B cell (primary cell): Measurements from ENCODE around the gene PSD4.

Experiments used
- EZH2 ChIP-seq: IDR thresholded peaks from 2 replicates; pipeline ENCODE4 v1.6.1; 2012; ENCODE audit warnings: borderline replicate concordance, low read depth, mild to moderate bottlenecking, moderate library complexity, low read length; ENCODE audit not compliant: insufficient read depth, poor library complexity, severe bottlenecking
- TF ChIP-seq, protein P1 (sequence below): fragments of 200-600 bp; IDR thresholded peaks from one replicate; pipeline ENCODE4 v1.8.0; 2022; ENCODE audit warnings: antibody characterized with exemption, mild to moderate bottlenecking

- TF ChIP-seq, protein P1, sequence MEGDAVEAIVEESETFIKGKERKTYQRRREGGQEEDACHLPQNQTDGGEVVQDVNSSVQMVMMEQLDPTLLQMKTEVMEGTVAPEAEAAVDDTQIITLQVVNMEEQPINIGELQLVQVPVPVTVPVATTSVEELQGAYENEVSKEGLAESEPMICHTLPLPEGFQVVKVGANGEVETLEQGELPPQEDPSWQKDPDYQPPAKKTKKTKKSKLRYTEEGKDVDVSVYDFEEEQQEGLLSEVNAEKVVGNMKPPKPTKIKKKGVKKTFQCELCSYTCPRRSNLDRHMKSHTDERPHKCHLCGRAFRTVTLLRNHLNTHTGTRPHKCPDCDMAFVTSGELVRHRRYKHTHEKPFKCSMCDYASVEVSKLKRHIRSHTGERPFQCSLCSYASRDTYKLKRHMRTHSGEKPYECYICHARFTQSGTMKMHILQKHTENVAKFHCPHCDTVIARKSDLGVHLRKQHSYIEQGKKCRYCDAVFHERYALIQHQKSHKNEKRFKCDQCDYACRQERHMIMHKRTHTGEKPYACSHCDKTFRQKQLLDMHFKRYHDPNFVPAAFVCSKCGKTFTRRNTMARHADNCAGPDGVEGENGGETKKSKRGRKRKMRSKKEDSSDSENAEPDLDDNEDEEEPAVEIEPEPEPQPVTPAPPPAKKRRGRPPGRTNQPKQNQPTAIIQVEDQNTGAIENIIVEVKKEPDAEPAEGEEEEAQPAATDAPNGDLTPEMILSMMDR, result no peak
- no peak for TF ChIP-seq EZH2
These were observed 42.2 kb upstream of the PSD4 start for GRCh38 chr2:113131352-113132185.
